Spleen (tissue), 11 donors: ENCODE results near the gene CUBN. TPM values are rescaled to one million over a fixed set of nuclear protein-coding genes. Genes with fewer than 3 reads are reported as not detected.

Experiments used
- DNase-seq: peaks from one replicate; pipeline ENCODE4 v3.0.0-alpha.2; 2020
- H3K27ac ChIP-seq, 8 donors: fragments of 200-600 bp; sonication (generic) in 7 of 8; 1 replicate in 4 of 8; 2 replicates in 4 of 8; pipeline versions ENCODE4 v1.5.0 to v1.8.0; 2016 to 2021; ENCODE audit warnings: inconsistent platforms in 4 of 8, mild to moderate bottlenecking in 4 of 8, moderate library complexity in 1 of 8
- H3K27me3 ChIP-seq, 7 donors: fragments of 200-600 bp; sonication (generic) in 6 of 7; replicated peaks in 1 of 7; 1 replicate in 4 of 7; 2 replicates in 3 of 7; pipeline versions ENCODE4 v1.5.0 to v1.8.0; 2016 to 2021; ENCODE audit warnings: inconsistent platforms in 3 of 7, mild to moderate bottlenecking in 1 of 7
- H3K36me3 ChIP-seq, 6 donors: fragments of 200-600 bp; sonication (generic) in 5 of 6; 1 replicate in 4 of 6; 2 replicates in 2 of 6; pipeline versions ENCODE4 v1.5.0 to v1.8.0; 2016 to 2021; ENCODE audit warnings: inconsistent platforms in 2 of 6
- H3K4me1 ChIP-seq, 6 donors: fragments of 200-600 bp; sonication (generic) in 5 of 6; 1 replicate in 3 of 6; 2 replicates in 3 of 6; pipeline versions ENCODE4 v1.5.0 to v1.8.0; 2016 to 2021; ENCODE audit warnings: inconsistent platforms in 3 of 6
- H3K4me3 ChIP-seq, 8 donors: fragments of 200-600 bp; sonication (generic) in 7 of 8; 1 replicate in 4 of 8; 2 replicates in 4 of 8; pipeline versions ENCODE4 v1.5.0 to v1.8.0; 2016 to 2021; ENCODE audit warnings: inconsistent platforms in 4 of 8, mild to moderate bottlenecking in 4 of 8, moderate library complexity in 2 of 8
- H3K9me3 ChIP-seq, 8 donors: fragments of 200-600 bp; sonication (generic) in 7 of 8; 1 replicate in 4 of 8; 2 replicates in 4 of 8; pipeline versions ENCODE4 v1.5.0 to v1.8.0; 2016 to 2021; ENCODE audit warnings: inconsistent platforms in 4 of 8
- POLR2A ChIP-seq, 3 donors: fragments of 450-650 bp; IDR thresholded peaks; one replicate each; pipeline ENCODE4 v1.5.1; 2017; ENCODE audit warnings: antibody characterized with exemption in 3 of 3, mild to moderate bottlenecking in 1 of 3
- POLR2AphosphoS5 ChIP-seq, 3 donors: sonication (generic); formaldehyde crosslinking; IDR thresholded peaks; one replicate each; pipeline ENCODE4 v1.5.1; 2017; ENCODE audit warnings: antibody characterized with exemption in 3 of 3
- WGBS, 5 donors: extraction: QIAGEN DNeasy Blood & Tissue Kit in 3 of 5; methylation state at CpG; one replicate each; pipeline versions ENCODE4 v1.1.5 to v1.1.7; 2013 to 2018; 5-methylcytosine and 5-hydroxymethylcytosine counted together
- intact Hi-C: fragments of 100-400 bp; cut with DNase I; formaldehyde crosslinking; loops from one replicate; pipeline ENCODE4 v1.15.0; 2023; ENCODE audit warnings: low total_unique reads
- polyA plus RNA-seq, 3 donors: library from polyadenylated mRNA; stranded (reverse); fragments of 200-250 nt; gene quantifications; one replicate each; pipeline ENCODE4 v1.2.1, GENCODE V29; 2013
- total RNA-seq, 7 donors: library from RNA; depleted of rRNA in 3 of 7; stranded (reverse); fragments of >200 nt in 3 of 7; fragmentation: NEBNext Ultra II Directional in 4 of 7; extraction: Animal tissue kit (Norgen Biotek cat#: 25700) in 4 of 7; gene quantifications; one replicate each; pipeline versions ENCODE4 v1.1.0 to v1.2.1, GENCODE V29; 2016 to 2021
- TF ChIP-seq, protein P1 (sequence below), 11 experiments: fragments of 200-600 bp in 7 of 11; fragments of 450-650 bp in 4 of 11; sonication (generic) in 4 of 11; IDR thresholded peaks in 8 of 11; conservative IDR thresholded peaks in 3 of 11; 1 replicate in 7 of 11; 2 replicates in 4 of 11; pipeline versions ENCODE4 v1.4.0 to v1.8.0; 2016 to 2021; ENCODE audit warnings: antibody characterized with exemption in 11 of 11, inconsistent platforms in 4 of 11, mild to moderate bottlenecking in 1 of 11
- donor health status: healthy with polysubstance abuse.
- donor health status: DM: no; HTN: no; CAD: no; lungs with moderate emphysema.
- donor health status: DM: no; HTN: no; CAD: no.
- donor health status: Bipolar disorder and iron deficiency.
- donor health status: healthy.
- donor health status: DM: no; HTN: no; CAD: no.
- donor health status: DM: yes; HTN: yes; CAD: no.

The CUBN gene
- total and polyA plus RNA-seq, 10 donors: 0.24 to 12.1 (median 5.4) TPM

DNA sequence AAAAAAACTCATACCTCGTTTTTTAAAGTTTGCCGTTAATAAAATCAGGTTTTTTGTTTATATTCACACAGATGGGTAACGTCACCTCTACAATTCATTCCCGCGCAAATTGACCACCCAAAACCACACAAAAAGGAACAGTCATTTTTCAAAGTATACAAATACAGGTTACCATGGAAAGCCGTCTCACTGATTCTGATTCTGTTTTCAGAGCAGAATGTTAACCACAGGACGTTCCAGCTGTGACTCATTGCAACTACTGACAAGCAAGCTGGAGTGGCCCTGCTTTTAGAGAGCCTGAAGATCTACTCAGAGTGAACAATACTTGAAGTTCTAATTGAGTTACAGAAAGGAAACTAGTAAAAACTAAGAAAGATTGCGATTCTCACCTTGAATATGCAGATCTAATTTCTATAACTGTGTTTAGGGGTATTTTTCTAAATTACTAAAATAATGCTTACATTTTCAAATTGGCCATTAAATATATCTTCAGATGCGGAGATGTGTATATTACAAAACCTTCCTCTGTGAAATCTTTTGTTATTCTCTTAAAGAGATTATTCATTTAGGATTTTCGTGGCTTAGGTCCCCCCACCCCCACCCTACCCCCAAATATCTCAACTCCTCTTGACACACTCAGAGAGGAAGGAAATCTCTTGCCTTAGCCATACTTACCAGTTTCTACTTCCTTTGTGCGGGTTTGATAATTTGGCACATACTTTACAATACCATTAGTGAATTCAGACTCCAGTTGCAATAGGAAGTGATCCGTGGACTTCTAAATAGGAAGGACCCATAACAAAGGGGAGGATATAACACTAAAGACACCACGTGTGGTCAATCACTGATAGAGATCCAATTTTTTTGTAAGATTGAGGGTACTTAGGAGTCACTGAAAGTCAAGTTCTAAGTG is 106.0 kb downstream of the CUBN start:
- H3K27ac ChIP-seq: peak overlapping the region in 7 of 8 donors; percentile 48 to 80 (median 72)
- H3K27me3 ChIP-seq: no peaks in the 10 kb centered on the region
- DNase-seq: no peak
- TF ChIP-seq, protein P1, sequence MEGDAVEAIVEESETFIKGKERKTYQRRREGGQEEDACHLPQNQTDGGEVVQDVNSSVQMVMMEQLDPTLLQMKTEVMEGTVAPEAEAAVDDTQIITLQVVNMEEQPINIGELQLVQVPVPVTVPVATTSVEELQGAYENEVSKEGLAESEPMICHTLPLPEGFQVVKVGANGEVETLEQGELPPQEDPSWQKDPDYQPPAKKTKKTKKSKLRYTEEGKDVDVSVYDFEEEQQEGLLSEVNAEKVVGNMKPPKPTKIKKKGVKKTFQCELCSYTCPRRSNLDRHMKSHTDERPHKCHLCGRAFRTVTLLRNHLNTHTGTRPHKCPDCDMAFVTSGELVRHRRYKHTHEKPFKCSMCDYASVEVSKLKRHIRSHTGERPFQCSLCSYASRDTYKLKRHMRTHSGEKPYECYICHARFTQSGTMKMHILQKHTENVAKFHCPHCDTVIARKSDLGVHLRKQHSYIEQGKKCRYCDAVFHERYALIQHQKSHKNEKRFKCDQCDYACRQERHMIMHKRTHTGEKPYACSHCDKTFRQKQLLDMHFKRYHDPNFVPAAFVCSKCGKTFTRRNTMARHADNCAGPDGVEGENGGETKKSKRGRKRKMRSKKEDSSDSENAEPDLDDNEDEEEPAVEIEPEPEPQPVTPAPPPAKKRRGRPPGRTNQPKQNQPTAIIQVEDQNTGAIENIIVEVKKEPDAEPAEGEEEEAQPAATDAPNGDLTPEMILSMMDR (IDR thresholded peaks at IDR 0.05 in 8 of 11, conservative IDR thresholded peaks at IDR 0.05 in 3 of 11): no peak
- TF ChIP-seq POLR2A (IDR thresholded peaks at IDR 0.05): no peak
- H3K4me3 ChIP-seq: peak overlapping the region in 1 of 8 donors; percentile 1
- intact Hi-C loops: no loop called here
- peaks cover 19 to 65% (median 59%) of the 10 kb centered on the region in 6 donors for H3K4me1 ChIP-seq
- peaks cover 0 to 6% (median 0%) of the 10 kb centered on the region in 8 donors for H3K9me3 ChIP-seq
- H3K36me3 ChIP-seq: no peaks in the 10 kb centered on the region
- 10 to 20% (median 14%) methylated on average over 13 of the region's 13 CpGs for WGBS, 5 donors

DNA sequence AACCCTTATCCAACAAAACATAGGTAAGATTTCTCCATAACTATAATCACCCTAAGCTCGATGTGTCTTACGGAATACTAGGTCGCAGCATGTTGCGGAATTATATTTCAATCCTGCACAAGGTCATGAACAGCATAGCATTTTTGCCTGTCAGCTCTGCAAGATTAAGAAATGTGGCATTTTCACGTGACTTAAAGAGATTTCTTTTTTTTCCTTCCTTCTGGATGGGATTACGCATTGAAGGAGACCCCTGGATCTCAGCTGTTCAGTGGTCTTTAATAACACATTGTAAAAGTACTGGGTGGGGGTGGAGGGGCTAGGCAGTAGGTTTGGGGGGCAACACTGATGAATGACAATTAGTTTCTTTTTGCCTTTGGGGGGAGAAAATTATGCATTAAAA is 106.7 kb downstream of the CUBN start:
- no peak for DNase-seq
- intact Hi-C loops: no loop called here
- Histone ChIP-seq H3K27me3 (no peaks in the 10 kb centered on the region), H3K36me3 (no peaks in the 10 kb centered on the region), H3K27ac (peak overlapping the region in 5 of 8 donors; percentile 70 to 80 (median 77)), H3K9me3 (peaks cover 0 to 10% (median 0%) of the 10 kb centered on the region in 8 donors), H3K4me3 (no peak overlapping the region), H3K4me1 (peaks cover 17 to 58% (median 53%) of the 10 kb centered on the region in 6 donors)
- WGBS, 5 donors: 63 to 88% (median 72%) methylated on average over 6 of the region's 6 CpGs
- TF ChIP-seq POLR2AphosphoS5 (IDR thresholded peaks at IDR 0.05): no peak

DNA sequence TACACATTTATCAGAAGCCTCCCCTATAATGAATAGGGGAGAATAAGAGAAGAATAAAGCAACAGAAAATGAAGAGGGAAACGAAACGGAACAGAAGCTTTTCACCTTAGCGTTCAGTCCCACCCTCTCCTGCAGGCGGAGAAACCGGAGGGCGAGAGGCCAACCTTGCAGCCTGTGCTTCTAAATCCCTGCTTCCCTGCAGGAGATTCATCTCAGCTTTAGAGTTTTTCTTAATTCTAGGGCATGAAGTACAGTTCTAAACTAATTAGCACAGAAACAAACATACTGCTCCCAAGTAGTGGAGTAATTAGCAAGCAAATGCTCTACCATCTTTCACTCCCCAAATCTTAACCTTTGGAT is 107.2 kb downstream of the CUBN start:
- Histone ChIP-seq H3K27ac (peak overlapping the region in 2 of 8 donors; percentile 77 to 78), H3K4me3 (no peak overlapping the region), H3K36me3 (no peaks in the 10 kb centered on the region), H3K9me3 (peaks cover 0 to 10% (median 0%) of the 10 kb centered on the region in 8 donors), H3K4me1 (peaks cover 17 to 53% (median 49%) of the 10 kb centered on the region in 6 donors), H3K27me3 (no peaks in the 10 kb centered on the region)
- WGBS, 5 donors: 77 to 94% (median 91%) methylated on average over 6 of the region's 6 CpGs
- TF ChIP-seq POLR2AphosphoS5 (IDR thresholded peaks at IDR 0.05) (no peak), POLR2A (IDR thresholded peaks at IDR 0.05) (no peak)
- TF ChIP-seq, protein P1 (IDR thresholded peaks at IDR 0.05 in 8 of 11, conservative IDR thresholded peaks at IDR 0.05 in 3 of 11): no peak
- intact Hi-C loops: no loop called here
- no peak for DNase-seq

DNA sequence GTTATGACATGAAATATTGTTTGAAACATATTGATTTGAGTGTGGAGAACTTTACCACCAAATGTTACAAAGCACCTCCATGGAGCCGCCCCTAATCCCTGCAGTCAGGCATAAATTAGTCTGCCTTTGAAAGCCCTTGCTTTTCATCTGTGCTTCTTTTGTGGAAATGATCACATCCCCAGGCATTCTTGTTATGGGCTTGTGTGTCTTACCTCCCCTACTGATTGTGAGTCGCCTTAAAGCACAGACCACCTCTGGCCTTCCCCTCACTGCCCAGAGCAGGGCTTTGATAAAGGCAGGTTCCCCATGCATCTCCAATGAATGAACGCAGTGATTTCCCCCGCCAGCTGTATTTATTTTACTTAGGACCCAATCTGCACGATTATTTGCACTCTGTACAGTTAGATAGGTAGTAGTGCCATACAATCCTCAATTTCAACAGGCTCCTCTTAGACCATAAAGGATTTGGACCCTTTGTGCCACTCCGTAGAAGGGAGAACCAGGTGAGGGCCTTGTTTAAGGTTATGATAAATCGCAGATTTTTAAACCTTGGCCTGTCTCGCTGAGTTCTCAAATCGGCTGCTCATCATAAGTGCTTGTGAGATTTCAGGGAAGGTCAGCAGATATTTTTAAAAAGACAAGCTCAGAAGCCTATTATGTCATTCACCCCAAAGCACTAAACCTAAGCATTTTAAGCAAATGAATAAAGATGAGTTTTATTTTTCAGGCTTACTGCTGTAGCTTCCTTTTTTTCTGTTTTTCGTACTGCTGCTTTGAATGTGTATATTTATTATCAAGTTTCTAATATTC is 107.8 kb downstream of the CUBN start:
- intact Hi-C loops: no loop called here
- Histone ChIP-seq H3K4me1 (peaks cover 17 to 48% (median 43%) of the 10 kb centered on the region in 6 donors), H3K27ac (peak overlapping the region in 1 of 8 donors; percentile 78), H3K4me3 (no peak overlapping the region), H3K36me3 (no peaks in the 10 kb centered on the region), H3K9me3 (peaks cover 0 to 10% (median 0%) of the 10 kb centered on the region in 8 donors), H3K27me3 (no peaks in the 10 kb centered on the region)
- DNase-seq: no peak
- WGBS, 5 donors: 73 to 91% (median 86%) methylated on average over 10 of the region's 10 CpGs
- no peak for TF ChIP-seq POLR2A (IDR thresholded peaks at IDR 0.05)
